SHP77 (cell line): Measurements from ENCODE around the gene CBL.
"Not testable (repeated sequence)": the region's sequence is repeated elsewhere in the genome, so short reads cannot be mapped to it uniquely, and the experiment has no call there.

Experiments
- DNase-seq, 2 experiments: peaks; one replicate each; lab custom pipeline; 2025; lab: John Stamatoyannopoulos, UW

Gene CBL

DNA sequence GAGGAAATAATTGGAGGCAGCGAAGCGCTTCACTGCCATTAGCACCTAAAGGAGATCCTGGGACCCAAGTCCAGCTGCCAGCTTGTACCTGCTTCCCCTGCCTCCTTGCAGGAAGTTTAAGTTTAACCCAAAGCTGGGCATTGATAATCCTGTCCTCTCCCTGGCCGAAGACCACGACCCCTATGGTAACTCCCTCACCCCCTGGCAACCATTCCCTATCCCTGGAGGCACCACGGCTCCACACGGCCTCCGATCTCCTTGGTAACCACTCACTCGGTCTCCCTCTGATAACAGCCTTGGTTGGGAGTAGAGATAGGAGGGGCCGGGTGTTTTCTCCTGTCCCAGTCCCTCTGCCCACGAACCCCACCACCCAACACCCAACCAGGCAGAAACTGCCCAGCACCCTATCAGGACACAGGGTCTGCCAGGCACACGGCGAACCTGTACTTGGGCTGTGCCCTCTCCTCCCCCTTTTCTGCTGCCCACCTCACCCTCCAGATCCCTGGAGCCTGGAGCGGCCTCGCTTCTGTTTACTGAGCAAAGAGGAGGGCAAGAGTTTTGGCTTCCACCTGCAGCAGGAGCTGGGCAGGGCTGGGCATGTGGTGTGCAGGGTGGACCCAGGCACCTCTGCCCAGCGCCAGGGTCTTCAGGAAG lies 20.0 kb upstream of the CBL start:
- no peak for DNase-seq

GRCh38 chr11:119187123-119187892 lies 18.8 kb upstream of the CBL start:
- DNase-seq = no peak

GRCh38 chr11:119188067-119188466 lies 18.1 kb upstream of the CBL start:
- no peak for DNase-seq

- DNase-seq = no peak
These were observed 17.3 kb upstream of the CBL start for GRCh38 chr11:119188887-119189286.

GRCh38 chr11:119189393-119189792 lies 16.7 kb upstream of the CBL start:
- DNase-seq = no peak

- no peak for DNase-seq
These were observed 15.6 kb upstream of the CBL start for GRCh38 chr11:119190531-119190930.

DNA sequence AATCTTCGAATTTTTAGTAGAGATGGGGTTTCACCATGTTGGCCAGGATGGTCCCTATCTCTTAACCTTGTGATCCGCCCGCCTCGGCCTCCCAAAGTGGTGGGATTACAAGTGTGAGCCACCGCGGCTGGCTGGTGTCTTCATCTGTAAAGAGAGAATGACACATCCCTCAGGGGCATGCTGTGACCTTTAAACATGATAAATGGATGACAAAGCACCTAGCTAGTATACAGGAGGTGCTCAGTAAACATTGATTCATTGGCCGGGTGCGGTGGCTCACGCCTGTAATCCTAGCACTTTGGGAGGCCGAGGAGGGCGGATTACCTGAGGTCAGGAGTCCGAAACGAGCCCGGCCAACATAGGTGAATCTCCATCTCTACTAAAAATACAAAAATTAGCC lies 14.9 kb upstream of the CBL start:
- DNase-seq = peak in 1 of 2 experiments; percentile 16

DNA sequence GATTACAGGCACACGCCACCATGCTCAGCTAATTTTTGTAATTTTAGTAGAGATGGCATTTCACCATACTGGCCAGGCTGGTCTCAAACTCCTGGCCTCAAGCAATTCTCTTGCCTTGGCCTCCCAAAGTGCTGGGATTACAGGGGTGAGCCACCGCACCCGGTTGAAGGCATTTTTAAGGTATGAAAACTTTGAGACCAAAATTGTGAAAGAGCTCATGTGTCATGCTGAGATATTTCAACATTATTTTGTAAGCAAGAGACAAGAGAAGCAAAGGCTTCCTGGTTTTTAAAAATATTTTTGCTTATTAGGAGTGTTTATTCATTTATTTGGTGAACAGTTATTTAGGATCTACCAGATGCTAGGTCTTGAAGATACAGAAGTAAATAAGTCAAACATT lies 14.0 kb upstream of the CBL start:
- DNase-seq = no peak

- no peak for DNase-seq
These were observed 13.1 kb upstream of the CBL start for GRCh38 chr11:119193001-119193400.

DNA sequence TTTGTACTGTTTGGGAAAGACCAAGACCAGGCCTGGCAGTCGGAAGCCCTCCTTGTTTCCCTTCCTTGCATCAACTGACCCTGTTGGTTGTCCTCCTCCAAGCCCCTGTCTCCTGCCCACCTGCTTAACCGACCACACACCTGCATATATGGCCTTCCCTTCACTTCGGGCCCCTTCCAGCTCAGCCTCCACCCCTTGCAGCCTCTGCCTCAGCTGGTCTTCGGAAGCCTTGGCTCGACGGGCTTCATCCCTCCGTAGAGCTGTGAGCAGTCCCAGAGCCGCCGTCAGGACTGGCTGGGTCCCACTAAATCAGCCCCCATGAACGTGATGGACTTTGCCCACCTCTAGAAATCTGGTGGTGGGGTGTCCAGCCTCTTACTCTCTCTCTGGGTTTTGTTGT lies 12.5 kb upstream of the CBL start:
- DNase-seq = no peak

DNA sequence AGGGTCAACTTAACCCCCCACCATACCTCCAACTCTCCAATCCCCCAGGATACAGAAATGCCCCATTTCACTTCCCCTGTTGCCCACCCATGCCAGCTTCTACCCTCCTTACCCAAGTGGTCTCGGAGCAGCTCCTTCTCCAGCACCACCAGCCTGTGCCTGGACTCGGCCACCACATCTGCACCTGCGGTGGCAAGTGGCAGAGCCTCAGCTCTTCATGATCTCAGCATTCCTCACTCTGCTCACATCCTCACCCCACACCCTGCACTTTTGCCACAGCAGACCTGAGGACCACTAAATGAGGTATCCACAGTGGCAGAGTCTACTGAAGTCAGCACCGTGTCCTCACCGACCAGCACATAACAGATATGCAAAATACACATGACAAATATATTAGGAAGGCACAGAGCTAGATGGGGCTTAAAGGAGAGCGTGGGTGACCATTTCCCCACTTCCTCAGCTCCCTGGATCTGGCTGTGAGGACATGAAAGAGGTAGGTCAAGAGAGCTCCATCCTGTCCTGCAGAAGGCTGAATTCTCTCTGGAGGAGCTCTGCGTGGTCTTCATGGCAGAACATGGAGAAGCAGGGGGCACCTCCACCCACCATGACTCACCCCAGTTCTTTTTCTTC lies 11.2 kb upstream of the CBL start:
- DNase-seq = no peak

DNA sequence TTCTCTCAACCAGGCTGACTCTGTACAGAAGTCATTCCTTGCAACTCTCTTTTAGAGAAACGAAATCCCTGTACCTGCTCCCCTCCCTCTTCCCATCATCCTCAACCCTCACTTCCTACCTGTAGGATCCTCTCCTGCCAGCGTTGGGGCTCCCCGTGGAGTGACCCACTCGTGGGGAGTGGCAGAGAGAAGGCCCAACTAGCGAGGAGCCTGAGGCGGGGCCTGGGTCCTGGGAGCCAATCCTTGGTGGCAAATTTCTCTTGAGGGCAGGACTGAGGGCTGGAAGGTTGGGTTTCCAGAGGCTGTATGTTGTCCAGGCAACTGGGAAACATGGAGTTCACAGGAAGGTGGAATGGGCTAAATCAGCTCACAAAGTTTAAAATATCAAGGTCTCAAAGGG lies 10.5 kb upstream of the CBL start:
- peak in 1 of 2 experiments; percentile 52 for DNase-seq

DNA sequence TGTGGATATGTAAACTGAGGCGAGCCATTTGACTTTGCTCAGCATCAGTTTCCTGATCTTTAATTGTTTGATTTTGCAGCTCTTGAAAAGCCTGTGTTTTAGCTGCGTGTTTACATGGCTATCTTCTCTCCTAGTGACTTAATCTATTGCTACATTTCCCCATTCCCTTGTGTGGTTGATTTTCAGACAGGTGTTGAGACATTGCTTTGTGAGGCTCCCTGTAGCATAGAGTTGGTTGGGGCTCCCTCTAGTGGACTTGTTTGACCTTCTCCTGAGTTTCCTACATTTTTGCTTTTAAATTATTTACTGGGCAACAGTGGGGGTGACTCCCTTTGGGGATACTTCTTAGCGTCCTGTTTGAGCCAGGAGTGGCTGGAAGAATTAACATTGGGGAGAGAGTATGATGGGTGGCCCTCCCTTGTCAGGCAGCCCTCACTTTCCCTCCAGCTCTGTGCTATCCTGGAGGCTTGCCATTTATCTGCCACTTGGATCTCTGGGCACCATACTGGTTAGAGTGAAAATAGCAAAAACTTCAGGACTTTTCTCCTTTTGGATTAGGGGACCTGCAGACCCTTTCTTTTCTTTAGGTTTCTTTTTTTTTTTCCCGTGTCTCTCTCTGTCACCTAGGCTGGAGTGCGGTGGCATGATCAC lies 9.2 kb upstream of the CBL start:
- peak; percentile 76 to 79 for DNase-seq

DNA sequence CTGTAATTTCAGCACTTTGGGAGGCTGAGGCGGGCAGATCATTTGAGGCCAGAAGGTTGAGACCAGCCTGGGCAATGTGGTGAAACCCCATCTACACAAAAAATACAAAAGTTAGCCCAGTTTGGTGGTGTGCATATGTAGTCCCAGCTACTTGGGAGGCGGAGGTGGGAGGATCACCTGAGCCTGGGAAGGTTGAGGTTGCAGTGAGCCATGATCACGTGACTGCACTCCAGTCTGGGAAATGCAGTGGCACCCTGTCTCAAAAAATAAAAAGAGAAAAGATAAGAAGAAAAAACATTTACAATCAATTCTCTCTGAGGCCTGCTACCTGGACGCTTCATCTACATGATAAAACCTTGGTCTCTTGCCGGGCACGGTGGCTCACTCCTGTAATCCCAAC lies 7.2 kb upstream of the CBL start:
- DNase-seq = no peak

GRCh38 chr11:119201236-119201635 lies 4.9 kb upstream of the CBL start:
- DNase-seq = not testable (repeated sequence)

- no peak for DNase-seq
These were observed 3.6 kb upstream of the CBL start for GRCh38 chr11:119202554-119202953.

GRCh38 chr11:119204066-119204465 lies 2.1 kb upstream of the CBL start:
- no peak for DNase-seq

- no peak for DNase-seq
These were observed 1.1 kb upstream of the CBL start for GRCh38 chr11:119205080-119205479.

GRCh38 chr11:119206511-119207414 lies 624 bp downstream of the CBL start:
- DNase-seq = peak in 1 of 2 experiments; percentile 22

GRCh38 chr11:119207415-119207960 lies 1.3 kb downstream of the CBL start:
- no peak for DNase-seq

DNA sequence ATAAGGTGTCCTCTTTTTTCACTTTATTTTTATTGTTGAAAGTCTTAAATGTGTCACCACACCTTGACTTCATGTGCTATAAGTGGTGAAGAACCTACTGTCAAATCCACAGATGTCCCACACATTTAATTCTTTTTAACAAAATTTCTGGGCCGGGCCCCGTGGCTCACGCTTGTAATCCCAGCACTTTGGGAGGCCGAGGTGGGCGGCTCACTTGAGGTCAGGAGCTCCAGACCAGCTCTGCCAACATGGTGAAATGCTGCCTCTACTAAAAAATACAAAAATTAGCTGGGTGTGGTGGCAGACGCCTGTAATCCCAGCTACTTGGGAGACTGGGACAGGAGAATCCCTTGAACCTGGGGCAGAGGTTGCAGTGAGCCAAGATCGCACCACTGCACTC lies 3.0 kb downstream of the CBL start:
- DNase-seq = no peak
